ENCODE data around the gene TMEM263. TPM values are rescaled to one million over a fixed set of nuclear protein-coding genes. Genes with fewer than 3 reads are reported as not detected.
A peak's percentile ranks its signal among the peaks of the same experiment; 100 is the strongest.

The TMEM263 gene
- total and polyA plus RNA-seq, 9 of the 15 experiments (the other 6 are each of a cell fraction or from before 2014, with no cell fraction given), result 12.6 to 36.7 (median 24.4) TPM

GRCh38 chr12:106984588-106985137 lies 29.0 kb downstream of the TMEM263 start (continued):
- peak; percentile 41; the same call in 1 of the 2 replicates for TF ChIP-seq VEZF1 (CRISPR knock-in tag; IDR thresholded peaks at IDR 0.05)
- TF ChIP-seq POLR2G (IDR thresholded peaks at IDR 0.05; ENCODE audit: low read depth, low read length), result no peak
- TF ChIP-seq SIRT6 (IDR thresholded peaks at IDR 0.05; ENCODE audit: low read depth, low read length), result no peak
- peak; percentile 65; the same call in 1 of the 2 replicates for TF ChIP-seq EP300 (IDR thresholded peaks at IDR 0.05; ENCODE audit: low read length)
- no peak for TF ChIP-seq RBM25 (IDR thresholded peaks at IDR 0.05; ENCODE audit: low read depth, low read length, severe bottlenecking)
- peak; percentile 92 for TF ChIP-seq MGA (IDR thresholded peaks at IDR 0.05)
- TF ChIP-seq DIDO1 (tag; IDR thresholded peaks at IDR 0.05; ENCODE audit: low read depth), result peak; percentile 35; the same call in 1 of the 2 replicates
- no peak for TF ChIP-seq POLR3A (IDR thresholded peaks at IDR 0.05; ENCODE audit: borderline replicate concordance, extremely low read depth, insufficient read depth, insufficient read length)
- no peak for TF ChIP-seq EZH2 (IDR thresholded peaks at IDR 0.05; ENCODE audit: borderline replicate concordance, low read depth, low read length)
- TF ChIP-seq HES1 (IDR thresholded peaks at IDR 0.05; ENCODE audit: low read depth), result no peak
